Left ventricle myocardium inferior (tissue), 1 donor: ENCODE data around the gene LCMT2. TPM values are rescaled to one million over a fixed set of nuclear protein-coding genes. Genes with fewer than 3 reads are reported as not detected.

Experiments used
- DNase-seq: peaks from one replicate; pipeline ENCODE4 v3.0.0-alpha.2; 2020
- H3K27ac ChIP-seq: fragments of 200-600 bp; replicated peaks from 2 replicates; pipeline ENCODE4 v1.8.0; 2021
- H3K27me3 ChIP-seq: fragments of 200-600 bp; 2 replicates; pipeline ENCODE4 v1.8.0; 2021; ENCODE audit warnings: low read depth
- H3K36me3 ChIP-seq: fragments of 200-600 bp; 2 replicates; pipeline ENCODE4 v1.8.0; 2021
- H3K4me1 ChIP-seq: fragments of 200-600 bp; 2 replicates; pipeline ENCODE4 v1.8.0; 2021
- H3K4me3 ChIP-seq: fragments of 200-600 bp; 2 replicates; pipeline ENCODE4 v1.8.0; 2021; ENCODE audit warnings: mild to moderate bottlenecking, moderate library complexity
- H3K9me3 ChIP-seq: fragments of 200-600 bp; replicated peaks from 2 replicates; pipeline ENCODE4 v1.8.0; 2021
- intact Hi-C: fragments of 100-400 bp; cut with micrococcal nuclease; formaldehyde crosslinking; loops from one replicate; pipeline ENCODE4 v1.11.0; 2022
- total RNA-seq: library from RNA; stranded (reverse); fragmentation: NEBNext Ultra II Directional; extraction: Animal tissue kit (Norgen Biotek cat#: 25700); gene quantifications from one replicate; pipeline ENCODE4 v1.2.1, GENCODE V29; 2021
- TF ChIP-seq, protein P1 (sequence below): fragments of 200-600 bp; IDR thresholded peaks from 2 replicates; pipeline ENCODE4 v1.8.0; 2021; ENCODE audit warnings: antibody characterized with exemption, mild to moderate bottlenecking, borderline replicate concordance
- donor health status: DM: no; HTN: yes; CAD: no; lungs with severe emphysema.

LCMT2 gene
- total RNA-seq, 1 donor from 2014 or later, result 7.0 TPM

DNA sequence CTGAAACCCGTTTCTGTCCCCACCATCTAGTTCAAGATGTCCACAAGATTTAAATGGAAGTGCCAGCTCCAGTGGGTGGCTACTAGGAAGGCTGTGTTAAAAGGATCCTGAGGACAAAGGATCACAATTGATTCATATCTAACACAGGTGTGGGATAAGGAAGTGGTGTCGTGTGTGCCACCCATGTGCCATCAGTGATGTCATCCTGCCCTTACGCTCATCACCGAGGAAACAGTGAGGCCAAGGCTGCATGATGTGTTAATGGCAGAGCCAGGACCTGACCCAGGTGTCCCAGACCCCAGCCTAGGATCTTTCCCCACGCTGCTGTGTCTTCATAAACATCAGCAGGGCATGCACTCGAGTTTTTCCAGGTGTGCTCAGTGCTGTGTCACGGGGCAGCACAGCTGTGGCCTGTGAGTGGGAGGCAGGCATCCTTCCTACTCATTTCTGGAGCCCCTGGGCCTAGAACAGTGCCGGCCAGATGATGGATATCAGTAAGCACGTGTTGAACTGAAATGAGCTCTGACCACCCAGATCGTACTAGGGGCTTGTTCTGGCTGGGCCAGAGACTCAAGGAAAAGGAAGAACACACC is 53.0 kb downstream of the LCMT2 start:
- no peak overlapping the region for H3K27ac ChIP-seq
- H3K9me3 ChIP-seq, result peaks cover 3% of the 10 kb centered on the region
- no peak overlapping the region for H3K4me3 ChIP-seq
- peaks cover 31% of the 10 kb centered on the region for H3K27me3 ChIP-seq
- intact Hi-C loops, result no loop called here
- H3K4me1 ChIP-seq, result peaks cover 9% of the 10 kb centered on the region
- DNase-seq, result no peak
- TF ChIP-seq, protein P1, sequence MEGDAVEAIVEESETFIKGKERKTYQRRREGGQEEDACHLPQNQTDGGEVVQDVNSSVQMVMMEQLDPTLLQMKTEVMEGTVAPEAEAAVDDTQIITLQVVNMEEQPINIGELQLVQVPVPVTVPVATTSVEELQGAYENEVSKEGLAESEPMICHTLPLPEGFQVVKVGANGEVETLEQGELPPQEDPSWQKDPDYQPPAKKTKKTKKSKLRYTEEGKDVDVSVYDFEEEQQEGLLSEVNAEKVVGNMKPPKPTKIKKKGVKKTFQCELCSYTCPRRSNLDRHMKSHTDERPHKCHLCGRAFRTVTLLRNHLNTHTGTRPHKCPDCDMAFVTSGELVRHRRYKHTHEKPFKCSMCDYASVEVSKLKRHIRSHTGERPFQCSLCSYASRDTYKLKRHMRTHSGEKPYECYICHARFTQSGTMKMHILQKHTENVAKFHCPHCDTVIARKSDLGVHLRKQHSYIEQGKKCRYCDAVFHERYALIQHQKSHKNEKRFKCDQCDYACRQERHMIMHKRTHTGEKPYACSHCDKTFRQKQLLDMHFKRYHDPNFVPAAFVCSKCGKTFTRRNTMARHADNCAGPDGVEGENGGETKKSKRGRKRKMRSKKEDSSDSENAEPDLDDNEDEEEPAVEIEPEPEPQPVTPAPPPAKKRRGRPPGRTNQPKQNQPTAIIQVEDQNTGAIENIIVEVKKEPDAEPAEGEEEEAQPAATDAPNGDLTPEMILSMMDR, result no peak
- H3K36me3 ChIP-seq, result no peaks in the 10 kb centered on the region

DNA sequence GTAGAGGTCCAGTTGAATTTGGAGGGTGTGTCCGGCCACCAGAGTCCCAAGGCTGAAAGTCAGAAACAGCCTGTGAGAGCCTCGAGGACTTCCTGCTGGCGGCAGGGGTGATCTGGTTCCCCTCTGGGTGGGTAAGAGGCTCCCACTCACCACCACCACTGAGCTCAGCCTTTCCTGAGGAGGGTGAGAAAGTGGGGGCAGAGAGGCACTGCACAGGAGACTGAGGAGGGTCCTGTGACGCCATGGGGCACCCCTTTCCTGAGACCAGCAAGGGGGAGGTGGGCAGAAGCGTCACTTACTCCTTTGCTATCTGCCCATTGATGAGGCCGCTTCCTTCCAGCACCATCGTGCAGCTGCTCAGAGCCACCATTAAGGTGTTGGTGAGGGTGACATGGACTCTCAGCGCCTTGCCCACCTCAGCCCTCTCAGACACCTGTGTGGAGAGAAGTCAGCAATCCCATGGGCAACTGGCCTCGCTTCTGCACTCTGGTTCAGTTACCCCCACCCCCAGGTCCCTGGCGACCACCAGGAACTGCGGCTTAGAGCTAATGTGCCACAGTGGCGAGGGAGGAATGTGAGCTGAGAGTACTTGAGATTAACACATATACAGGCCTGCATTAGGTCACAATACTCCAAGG is 53.7 kb downstream of the LCMT2 start:
- H3K4me3 ChIP-seq, result no peak overlapping the region
- TF ChIP-seq, protein P1, result no peak
- peaks cover 10% of the 10 kb centered on the region for H3K9me3 ChIP-seq
- DNase-seq, result no peak
- peaks cover 9% of the 10 kb centered on the region for H3K4me1 ChIP-seq
- no peak overlapping the region for H3K27ac ChIP-seq
- H3K27me3 ChIP-seq, result peaks cover 31% of the 10 kb centered on the region
- intact Hi-C loops, result no loop called here
- H3K36me3 ChIP-seq, result no peaks in the 10 kb centered on the region

DNA sequence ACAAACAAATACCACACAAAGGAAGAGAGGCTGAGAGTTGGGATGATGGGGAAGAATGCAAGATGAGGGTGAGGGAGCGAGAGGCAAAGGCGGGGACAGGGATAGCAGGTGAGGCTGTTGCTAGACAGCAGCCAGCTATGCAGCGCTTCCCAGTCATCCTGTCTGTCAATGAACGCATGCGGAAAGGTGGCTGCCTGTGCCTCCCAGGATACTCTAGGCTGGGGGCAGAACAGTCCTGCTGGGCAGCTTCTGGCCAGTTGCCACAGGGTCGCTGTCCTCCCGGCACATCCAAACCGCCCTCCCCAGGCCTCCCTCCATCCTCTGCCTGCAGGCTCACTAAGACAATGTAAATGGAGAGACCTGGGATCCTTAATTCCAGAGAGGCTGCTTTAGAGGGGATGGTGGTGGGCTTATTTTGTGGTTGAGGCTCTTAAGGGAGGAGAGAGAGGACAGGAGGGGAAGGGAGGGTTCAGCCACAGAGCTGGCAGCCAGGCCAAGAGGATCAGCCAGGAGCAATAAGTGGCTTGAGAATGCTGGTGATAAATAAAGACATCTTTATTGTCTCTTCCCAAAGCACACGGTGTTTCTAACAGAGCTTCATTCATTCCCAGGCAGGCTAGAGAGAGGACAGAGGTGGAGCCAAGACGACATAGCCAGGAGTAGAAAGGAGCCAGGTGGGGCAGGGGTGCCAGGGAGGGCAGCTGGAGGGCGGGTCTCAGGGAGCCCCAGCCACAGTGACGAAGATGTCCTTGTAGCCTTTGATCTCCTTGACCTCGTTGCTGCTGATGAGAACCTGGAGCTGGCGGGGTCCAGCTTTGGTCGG is 54.4 kb downstream of the LCMT2 start:
- Histone ChIP-seq H3K36me3 (no peaks in the 10 kb centered on the region), H3K4me3 (no peak overlapping the region), H3K27ac (no peak overlapping the region), H3K4me1 (peaks cover 9% of the 10 kb centered on the region), H3K9me3 (peaks cover 13% of the 10 kb centered on the region), H3K27me3 (peaks cover 31% of the 10 kb centered on the region)
- intact Hi-C loops, result no loop called here
- no peak for DNase-seq
- TF ChIP-seq, protein P1, result no peak

DNA sequence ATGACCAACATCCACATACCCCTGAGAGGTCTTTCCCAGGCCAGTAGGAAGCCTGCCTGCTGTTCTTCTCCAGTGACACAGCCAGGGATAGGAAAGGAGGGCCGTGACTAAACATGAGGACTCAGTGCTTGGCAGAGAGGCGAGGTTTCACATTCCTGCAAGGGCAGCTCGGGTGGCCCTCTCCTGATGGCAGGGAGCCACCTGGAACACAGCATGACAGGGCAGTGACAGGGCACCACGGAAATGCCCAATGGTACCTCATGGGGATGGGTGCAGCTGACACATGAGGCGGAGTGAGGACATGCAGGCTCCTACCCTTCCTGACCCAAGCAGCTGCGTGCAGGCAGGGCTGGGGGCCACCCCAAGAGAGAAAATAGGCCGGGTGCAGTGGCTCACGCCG is 56.2 kb downstream of the LCMT2 start:
- peak; percentile 80 for DNase-seq
- peaks cover 9% of the 10 kb centered on the region for H3K4me1 ChIP-seq
- TF ChIP-seq, protein P1, result no peak
- H3K36me3 ChIP-seq, result no peaks in the 10 kb centered on the region
- H3K9me3 ChIP-seq, result peaks cover 13% of the 10 kb centered on the region
- peaks cover 38% of the 10 kb centered on the region for H3K27me3 ChIP-seq
- intact Hi-C loops, result no loop called here
- H3K4me3 ChIP-seq, result no peak overlapping the region
- H3K27ac ChIP-seq, result peak overlapping the region; percentile 73

Other genes with a start within 250 kb of the LCMT2 start
- 24.2 TPM for gene UBR1, start 224.5 kb downstream of the LCMT2 start, total RNA-seq
- 12.2 TPM for gene TMEM62, start 197.0 kb downstream of the LCMT2 start, total RNA-seq
- 54.4 TPM for gene CCNDBP1, start 145.2 kb downstream of the LCMT2 start, total RNA-seq
- not detected for gene EPB42, start 109.6 kb downstream of the LCMT2 start, total RNA-seq
- not detected for gene TGM5, start 63.6 kb downstream of the LCMT2 start, total RNA-seq
- not detected for gene TGM7, start 28.3 kb downstream of the LCMT2 start, total RNA-seq
- 11.2 TPM for gene ZSCAN29, start 40.5 kb upstream of the LCMT2 start, total RNA-seq
- 10.8 TPM for gene TUBGCP4, start 40.5 kb upstream of the LCMT2 start, total RNA-seq
- 28.6 TPM for gene TP53BP1, start 162.6 kb upstream of the LCMT2 start, total RNA-seq
- gene MAP1A, start 187.0 kb upstream of the LCMT2 start, total RNA-seq, result 56.0 TPM